ENCODE measurements around the gene TREML4.

- TF ChIP-seq CTCF (IDR thresholded peaks at IDR 0.05; ENCODE audit: low read depth, low read length): no peak
- no peak for TF ChIP-seq POLR2A (IDR thresholded peaks at IDR 0.05; ENCODE audit: extremely low read depth, insufficient read length)
Observed at GRCh38 chr6:41277605-41278004, 49.5 kb downstream of the TREML4 start.

Measured in NB4 (cell line).